ENCODE data around the gene KLF13. TPM values are rescaled to one million over a fixed set of nuclear protein-coding genes. Genes with fewer than 3 reads are reported as not detected.
A peak's percentile ranks its signal among the peaks of the same experiment; 100 is the strongest.

Gene KLF13
- total and polyA plus RNA-seq, 10 of the 15 experiments (the other 5 are each of a cell fraction or from before 2014, with no cell fraction given) = 20.3 to 109 (median 51.4) TPM

DNA sequence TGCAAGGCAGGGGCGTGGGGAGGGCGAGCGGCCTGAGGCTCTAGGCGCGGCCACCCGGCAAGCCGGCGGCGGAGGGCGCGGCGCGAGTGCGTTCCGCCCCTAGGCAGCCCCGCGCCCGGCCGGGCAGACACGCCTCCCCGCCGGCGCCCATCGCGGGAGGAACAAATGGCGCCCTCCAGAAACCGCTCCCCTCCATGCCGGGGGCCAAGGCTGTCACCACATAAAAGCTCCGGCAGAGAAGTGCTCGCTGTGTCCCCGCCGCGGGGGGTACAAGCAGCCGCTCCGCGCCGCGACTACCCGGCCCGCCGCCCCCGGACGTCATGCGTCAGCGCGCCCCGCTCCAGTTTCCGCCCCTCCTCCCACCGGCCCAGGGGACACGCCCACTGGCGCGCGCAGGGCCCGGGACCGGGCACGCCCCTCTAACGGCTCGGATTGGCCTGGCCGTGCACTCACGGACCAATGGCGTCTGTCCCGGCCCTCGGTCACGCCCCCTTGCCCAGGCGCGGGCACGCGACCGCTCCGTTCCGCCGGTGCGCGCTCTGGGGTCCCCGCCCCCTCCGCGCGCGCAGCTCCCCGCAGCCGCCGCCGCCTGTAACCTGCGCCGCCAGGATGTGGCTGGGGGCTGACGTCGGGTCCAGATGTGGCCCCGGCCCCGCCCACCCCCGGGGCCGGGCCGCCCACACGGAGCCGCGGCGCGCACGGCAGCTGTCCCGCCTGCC, at the start of gene KLF13 (continued):
- TF ChIP-seq ZNF207 (IDR thresholded peaks at IDR 0.05; ENCODE audit: borderline replicate concordance) = peak; percentile 69; the same call in 1 of the 2 replicates
- TF ChIP-seq LARP7 (IDR thresholded peaks at IDR 0.05) = peak; percentile 96; the same call in 1 of the 2 replicates
- TF ChIP-seq PAX8 (IDR thresholded peaks at IDR 0.05) = no peak
- TF ChIP-seq CHD1 (IDR thresholded peaks at IDR 0.05; ENCODE audit: low read depth, low read length) = no peak
- no peak; the same call in 1 of the 2 replicates for TF ChIP-seq MTA3 (IDR thresholded peaks at IDR 0.05; ENCODE audit: borderline replicate concordance, low read length)
- no peak for TF ChIP-seq KAT2A (conservative IDR thresholded peaks at IDR 0.05; ENCODE audit: control insufficient read depth, low read depth, low read length)
- TF ChIP-seq ASH2L (IDR thresholded peaks at IDR 0.05; ENCODE audit: borderline replicate concordance, low read depth) = no peak
- TF ChIP-seq MYB (IDR thresholded peaks at IDR 0.05; ENCODE audit: borderline replicate concordance, low read depth, low read length) = no peak
- no peak for TF ChIP-seq STAT1 (conservative IDR thresholded peaks at IDR 0.05)
- no peak for TF ChIP-seq JUNB (IDR thresholded peaks at IDR 0.05)
- TF ChIP-seq ZNF592 (IDR thresholded peaks at IDR 0.05) = no peak
- TF ChIP-seq NRF1 (conservative IDR thresholded peaks at IDR 0.05; ENCODE audit: low read depth, low read length) = peak; percentile 57
- TF ChIP-seq ZZZ3 (IDR thresholded peaks at IDR 0.05; ENCODE audit: control insufficient read depth, insufficient read length, low read depth) = no peak
- TF ChIP-seq SIN3A (IDR thresholded peaks at IDR 0.05; ENCODE audit: low read depth, low read length) = peak; percentile 60; the same call in 1 of the 2 replicates
- no peak for TF ChIP-seq CTCF (IDR thresholded peaks at IDR 0.05 in 2 of 3, conservative IDR thresholded peaks at IDR 0.05 in 1 of 3; ENCODE audit: control insufficient read depth in 2 of 3, extremely low read depth in 1 of 3, insufficient read depth in 1 of 3, low read depth in 3 of 3, low read length in 3 of 3)
- TF ChIP-seq EED (IDR thresholded peaks at IDR 0.05; ENCODE audit: low read depth) = no peak
- TF ChIP-seq SRF (IDR thresholded peaks at IDR 0.05; ENCODE audit: low read depth in 2 of 2, low read length in 2 of 2) = 0 out of 4 replicates have a peak, but pooled peaks of 1 of the 2 experiments have one; percentile 27
- no peak for TF ChIP-seq ESRRA (IDR thresholded peaks at IDR 0.05; ENCODE audit: low read length)
- TF ChIP-seq CHD2 (IDR thresholded peaks at IDR 0.05; ENCODE audit: borderline replicate concordance, low read depth, low read length) = peak; percentile 83; the same call in 1 of the 2 replicates
- TF ChIP-seq ETV6 (conservative IDR thresholded peaks at IDR 0.05 in 1 of 2, IDR thresholded peaks at IDR 0.05 in 1 of 2; ENCODE audit: borderline replicate concordance in 1 of 2, low read depth in 1 of 2) = no peak
- peak; percentile 51; the same call in 1 of the 2 replicates for TF ChIP-seq DPF2 (IDR thresholded peaks at IDR 0.05)
- TF ChIP-seq POLR2A (IDR thresholded peaks at IDR 0.05; ENCODE audit: low read depth, low read length) = peak; percentile 75
- TF ChIP-seq, protein P1, sequence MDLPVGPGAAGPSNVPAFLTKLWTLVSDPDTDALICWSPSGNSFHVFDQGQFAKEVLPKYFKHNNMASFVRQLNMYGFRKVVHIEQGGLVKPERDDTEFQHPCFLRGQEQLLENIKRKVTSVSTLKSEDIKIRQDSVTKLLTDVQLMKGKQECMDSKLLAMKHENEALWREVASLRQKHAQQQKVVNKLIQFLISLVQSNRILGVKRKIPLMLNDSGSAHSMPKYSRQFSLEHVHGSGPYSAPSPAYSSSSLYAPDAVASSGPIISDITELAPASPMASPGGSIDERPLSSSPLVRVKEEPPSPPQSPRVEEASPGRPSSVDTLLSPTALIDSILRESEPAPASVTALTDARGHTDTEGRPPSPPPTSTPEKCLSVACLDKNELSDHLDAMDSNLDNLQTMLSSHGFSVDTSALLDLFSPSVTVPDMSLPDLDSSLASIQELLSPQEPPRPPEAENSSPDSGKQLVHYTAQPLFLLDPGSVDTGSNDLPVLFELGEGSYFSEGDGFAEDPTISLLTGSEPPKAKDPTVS (IDR thresholded peaks at IDR 0.05; ENCODE audit: low read depth, low read length) = no peak
